Suprapubic skin (tissue), 4 donors: ENCODE results near the gene CCL21. TPM values are rescaled to one million over a fixed set of nuclear protein-coding genes. Genes with fewer than 3 reads are reported as not detected.
A peak's percentile ranks its signal among the peaks of the same experiment; 100 is the strongest.

Experiments
- DNase-seq, 2 donors: peaks; one replicate each; pipeline ENCODE4 v3.0.0-alpha.2; 2019; ENCODE audit warnings: low spot score in 2 of 2
- H3K27ac ChIP-seq: fragments of 200-600 bp; sonication (generic); one replicate; pipeline ENCODE4 v1.5.1; 2019
- H3K27me3 ChIP-seq: fragments of 200-600 bp; sonication (generic); one replicate; pipeline ENCODE4 v1.5.1; 2019
- H3K36me3 ChIP-seq: fragments of 200-600 bp; sonication (generic); one replicate; pipeline ENCODE4 v1.5.1; 2019
- H3K4me1 ChIP-seq: fragments of 200-600 bp; sonication (generic); one replicate; pipeline ENCODE4 v1.5.1; 2019
- H3K4me3 ChIP-seq: fragments of 200-600 bp; sonication (generic); one replicate; pipeline ENCODE4 v1.5.1; 2019; ENCODE audit warnings: mild to moderate bottlenecking
- H3K9me3 ChIP-seq: fragments of 200-600 bp; sonication (generic); one replicate; pipeline ENCODE4 v1.5.1; 2019
- CTCF ChIP-seq, 2 donors: fragments of 200-600 bp in 1 of 2; fragments of 450-650 bp in 1 of 2; sonication (generic) in 1 of 2; IDR thresholded peaks; one replicate each; pipeline ENCODE4 v1.5.1; 2016 to 2019; ENCODE audit warnings: antibody characterized with exemption in 2 of 2, mild to moderate bottlenecking in 1 of 2, moderate library complexity in 1 of 2
- EP300 ChIP-seq: sonication (generic); formaldehyde crosslinking; IDR thresholded peaks from one replicate; pipeline ENCODE4 v1.6.1; 2017; ENCODE audit warnings: antibody characterized with exemption
- POLR2A ChIP-seq, 2 donors: fragments of 450-650 bp; IDR thresholded peaks; one replicate each; pipeline ENCODE4 v1.6.1; 2017; ENCODE audit warnings: antibody characterized with exemption in 2 of 2, mild to moderate bottlenecking in 2 of 2, moderate library complexity in 2 of 2
- POLR2AphosphoS5 ChIP-seq, 3 donors: sonication (generic); formaldehyde crosslinking; IDR thresholded peaks; one replicate each; pipeline ENCODE4 v1.6.1; 2017; ENCODE audit warnings: antibody characterized with exemption in 3 of 3
- WGBS: methylation state at CpG from one replicate; pipeline ENCODE4 v1.1.5; 2018; 5-methylcytosine and 5-hydroxymethylcytosine counted together
- total RNA-seq, 4 donors: library from RNA; depleted of rRNA; stranded (reverse); fragments of >200 nt; gene quantifications; one replicate each; pipeline ENCODE4 v1.1.0, GENCODE V29; 2016

The CCL21 gene
- total RNA-seq, 4 donors from 2014 or later, result 5.2 to 6.1 (median 5.6) TPM; not detected in 1

DNA sequence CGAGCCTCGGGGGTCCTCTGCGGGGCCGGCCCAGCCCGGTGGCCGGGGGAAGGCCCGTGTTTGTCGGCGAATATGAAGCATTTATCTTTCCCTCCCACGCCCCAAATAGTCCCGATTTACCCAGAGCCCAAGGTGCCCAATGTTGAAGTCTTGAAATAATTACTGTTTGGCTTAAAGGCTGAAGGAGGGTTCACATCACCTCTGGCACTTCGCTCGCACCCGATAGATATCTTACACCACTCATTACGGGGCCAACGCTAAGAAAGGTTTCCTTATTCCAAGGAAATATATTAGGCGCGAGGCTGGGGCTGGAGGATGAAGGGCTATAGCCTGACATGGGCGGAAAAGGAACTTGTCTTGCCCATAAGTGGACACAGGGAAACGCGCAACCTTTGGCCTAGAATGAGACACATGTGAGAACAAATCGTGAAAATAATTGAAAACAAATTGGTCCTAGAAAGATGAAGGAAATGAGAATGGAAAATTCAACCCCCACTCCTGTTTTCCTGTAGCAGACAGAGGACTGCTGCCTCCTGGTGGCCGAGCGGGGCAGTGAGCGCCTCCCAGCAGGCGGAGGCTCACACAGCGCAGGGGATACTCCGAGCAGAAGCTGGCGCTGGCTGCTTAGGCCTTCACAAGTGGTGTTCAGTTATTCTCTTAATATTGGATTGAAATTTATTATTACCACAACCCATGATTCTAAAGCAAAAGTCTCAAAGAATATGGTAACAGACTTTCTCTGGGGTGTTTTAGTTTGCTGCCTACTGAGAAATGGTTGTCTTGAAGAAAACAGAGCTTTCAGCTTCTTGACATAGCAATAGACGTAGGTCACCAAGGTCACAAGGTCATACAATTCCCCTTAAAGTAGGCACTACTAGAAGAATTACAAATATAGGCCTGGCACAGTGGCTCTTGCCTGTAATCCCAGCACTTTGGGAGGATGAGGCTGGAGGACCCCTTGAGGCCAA is 7.9 kb downstream of the CCL21 start:
- TF ChIP-seq POLR2AphosphoS5 (IDR thresholded peaks at IDR 0.05) (peak in 1 of 3 donors; percentile 18), EP300 (no peak), CTCF (IDR thresholded peaks at IDR 0.05) (peak; percentile 97 to 99)
- H3K36me3 ChIP-seq, result no peaks in the 10 kb centered on the region
- peak overlapping the region; percentile 73 for H3K4me3 ChIP-seq
- H3K27me3 ChIP-seq, result no peaks in the 10 kb centered on the region
- H3K4me1 ChIP-seq, result peaks cover 9% of the 10 kb centered on the region
- no peaks in the 10 kb centered on the region for H3K9me3 ChIP-seq
- DNase-seq, result peak; percentile 87 to 91
- 4% methylated on average over 29 of the region's 30 CpGs for WGBS
- H3K27ac ChIP-seq, result peak overlapping the region; percentile 77

DNA sequence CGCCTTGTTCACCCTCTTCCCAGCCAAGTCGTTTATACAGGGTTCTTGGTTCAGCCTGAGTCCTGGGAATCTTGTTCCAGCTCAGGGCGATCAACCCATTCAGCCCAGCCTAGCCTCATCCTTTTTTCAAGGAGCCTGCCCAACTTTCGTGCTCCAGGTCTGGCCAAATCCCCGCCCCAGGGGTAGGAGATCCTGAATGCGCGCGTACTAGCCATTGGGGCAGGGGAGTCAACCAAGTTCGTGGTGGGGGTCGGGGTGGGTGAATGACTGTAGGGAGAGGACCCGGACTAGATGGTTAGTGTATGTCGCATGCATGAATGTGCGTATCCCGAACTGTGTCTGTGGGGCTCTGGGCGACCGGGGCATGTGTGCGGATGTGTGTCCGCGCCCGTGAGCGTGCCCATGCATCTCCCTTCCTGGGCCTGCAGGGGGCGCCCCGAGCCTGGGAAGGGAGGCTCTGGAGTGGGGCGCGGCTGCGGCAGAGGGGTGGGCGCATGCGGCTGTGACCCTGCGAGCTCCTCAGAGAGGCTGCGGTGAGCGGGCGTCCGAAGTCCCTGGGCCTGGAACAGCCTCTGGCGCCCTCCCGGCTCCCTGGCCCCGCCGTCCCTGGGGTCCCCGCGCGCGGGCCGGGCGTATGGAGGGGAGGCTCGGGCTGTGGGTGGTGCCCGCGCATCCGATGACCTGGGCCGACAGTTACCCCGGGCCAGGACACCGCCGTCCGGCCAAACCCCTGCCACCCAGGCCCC is 8.7 kb downstream of the CCL21 start:
- Histone ChIP-seq H3K4me3 (peak overlapping the region; percentile 73), H3K27ac (peak overlapping the region; percentile 77), H3K36me3 (no peaks in the 10 kb centered on the region), H3K4me1 (peaks cover 9% of the 10 kb centered on the region), H3K27me3 (no peaks in the 10 kb centered on the region), H3K9me3 (no peaks in the 10 kb centered on the region)
- TF ChIP-seq EP300 (no peak), POLR2A (IDR thresholded peaks at IDR 0.05) (no peak), CTCF (IDR thresholded peaks at IDR 0.05) (peak; percentile 66 to 95), POLR2AphosphoS5 (IDR thresholded peaks at IDR 0.05) (no peak)
- DNase-seq, result peak; percentile 87 to 90
- 17% methylated on average over 23 of the region's 52 CpGs for WGBS

- H3K4me1 ChIP-seq, result peaks cover 5% of the 10 kb centered on the region
- DNase-seq, result no peak
These were observed 15.1 kb downstream of the CCL21 start for GRCh38 chr9:34694811-34695210.

DNA sequence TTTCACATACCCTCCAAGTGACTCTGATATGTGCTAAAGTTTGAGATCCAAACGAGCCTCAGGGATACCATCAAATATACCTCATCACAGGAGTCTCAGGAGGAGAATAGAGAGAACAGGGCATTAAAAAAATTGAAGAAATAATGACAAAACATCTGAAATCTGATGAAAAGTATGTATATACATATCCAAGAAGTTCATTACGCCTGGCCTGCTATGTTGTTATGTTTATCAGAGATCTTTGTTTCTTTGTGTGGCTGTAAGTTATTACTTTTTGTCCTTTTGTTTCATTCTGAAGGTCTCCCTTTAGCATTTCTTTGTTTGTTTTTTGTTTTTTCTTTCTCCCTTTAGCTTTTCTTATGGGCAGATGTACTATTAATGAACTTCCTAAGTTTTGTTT is 16.4 kb downstream of the CCL21 start:
- no peaks in the 10 kb centered on the region for H3K9me3 ChIP-seq
- TF ChIP-seq POLR2A (IDR thresholded peaks at IDR 0.05) (no peak), POLR2AphosphoS5 (IDR thresholded peaks at IDR 0.05) (no peak), EP300 (no peak), CTCF (IDR thresholded peaks at IDR 0.05) (no peak)
- WGBS, result 80% methylated on average over 2 of the region's 2 CpGs
- H3K36me3 ChIP-seq, result no peaks in the 10 kb centered on the region
- no peaks in the 10 kb centered on the region for H3K27me3 ChIP-seq
- no peak overlapping the region for H3K4me3 ChIP-seq
- no peak overlapping the region for H3K27ac ChIP-seq
- DNase-seq, result no peak
- peaks cover 5% of the 10 kb centered on the region for H3K4me1 ChIP-seq

More at GRCh38 chr9:34694811-34695210, 15.1 kb downstream of the CCL21 start:
- H3K36me3 ChIP-seq, result no peaks in the 10 kb centered on the region
- no peaks in the 10 kb centered on the region for H3K9me3 ChIP-seq
- no peak overlapping the region for H3K27ac ChIP-seq
- no peak overlapping the region for H3K4me3 ChIP-seq
- H3K27me3 ChIP-seq, result no peaks in the 10 kb centered on the region
- TF ChIP-seq POLR2A (IDR thresholded peaks at IDR 0.05) (no peak), CTCF (IDR thresholded peaks at IDR 0.05) (no peak), EP300 (no peak), POLR2AphosphoS5 (IDR thresholded peaks at IDR 0.05) (no peak)

- DNase-seq, result no peak
- Histone ChIP-seq H3K36me3 (no peaks in the 10 kb centered on the region), H3K4me1 (peaks cover 10% of the 10 kb centered on the region), H3K4me3 (no peak overlapping the region), H3K9me3 (no peaks in the 10 kb centered on the region), H3K27me3 (no peaks in the 10 kb centered on the region), H3K27ac (no peak overlapping the region)
- TF ChIP-seq POLR2AphosphoS5 (IDR thresholded peaks at IDR 0.05) (no peak), EP300 (no peak), CTCF (IDR thresholded peaks at IDR 0.05) (no peak), POLR2A (IDR thresholded peaks at IDR 0.05) (no peak)
- WGBS, result 85% methylated on average over 5 of the region's 5 CpGs
These were observed 18.0 kb downstream of the CCL21 start for GRCh38 chr9:34691936-34692315.
